D721Med (cell line): ENCODE measurements around the gene ZFHX3.

Source experiments
- DNase-seq: peaks from one replicate; pipeline ENCODE4 v3.0.0; 2011; ENCODE audit warnings: low spot score; ENCODE audit not compliant: insufficient read length
- FAIRE-seq: peaks from 2 replicates; lab custom pipeline; 2011; peaks lifted over from hg19 to GRCh38; lab: Jason Lieb, UNC
- TF ChIP-seq, protein P1 (sequence below): IDR thresholded peaks from 2 replicates; pipeline ENCODE4 v1.5.1; 2012; ENCODE audit warnings: mild to moderate bottlenecking, control low read depth; ENCODE audit not compliant: insufficient read depth; ENCODE audit errors: missing control alignments

The ZFHX3 gene

GRCh38 chr16:72927199-72928089 lies 120.5 kb downstream of the ZFHX3 start:
- FAIRE-seq = no peak
- TF ChIP-seq, protein P1, sequence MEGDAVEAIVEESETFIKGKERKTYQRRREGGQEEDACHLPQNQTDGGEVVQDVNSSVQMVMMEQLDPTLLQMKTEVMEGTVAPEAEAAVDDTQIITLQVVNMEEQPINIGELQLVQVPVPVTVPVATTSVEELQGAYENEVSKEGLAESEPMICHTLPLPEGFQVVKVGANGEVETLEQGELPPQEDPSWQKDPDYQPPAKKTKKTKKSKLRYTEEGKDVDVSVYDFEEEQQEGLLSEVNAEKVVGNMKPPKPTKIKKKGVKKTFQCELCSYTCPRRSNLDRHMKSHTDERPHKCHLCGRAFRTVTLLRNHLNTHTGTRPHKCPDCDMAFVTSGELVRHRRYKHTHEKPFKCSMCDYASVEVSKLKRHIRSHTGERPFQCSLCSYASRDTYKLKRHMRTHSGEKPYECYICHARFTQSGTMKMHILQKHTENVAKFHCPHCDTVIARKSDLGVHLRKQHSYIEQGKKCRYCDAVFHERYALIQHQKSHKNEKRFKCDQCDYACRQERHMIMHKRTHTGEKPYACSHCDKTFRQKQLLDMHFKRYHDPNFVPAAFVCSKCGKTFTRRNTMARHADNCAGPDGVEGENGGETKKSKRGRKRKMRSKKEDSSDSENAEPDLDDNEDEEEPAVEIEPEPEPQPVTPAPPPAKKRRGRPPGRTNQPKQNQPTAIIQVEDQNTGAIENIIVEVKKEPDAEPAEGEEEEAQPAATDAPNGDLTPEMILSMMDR = no peak
- DNase-seq = no peak

DNA sequence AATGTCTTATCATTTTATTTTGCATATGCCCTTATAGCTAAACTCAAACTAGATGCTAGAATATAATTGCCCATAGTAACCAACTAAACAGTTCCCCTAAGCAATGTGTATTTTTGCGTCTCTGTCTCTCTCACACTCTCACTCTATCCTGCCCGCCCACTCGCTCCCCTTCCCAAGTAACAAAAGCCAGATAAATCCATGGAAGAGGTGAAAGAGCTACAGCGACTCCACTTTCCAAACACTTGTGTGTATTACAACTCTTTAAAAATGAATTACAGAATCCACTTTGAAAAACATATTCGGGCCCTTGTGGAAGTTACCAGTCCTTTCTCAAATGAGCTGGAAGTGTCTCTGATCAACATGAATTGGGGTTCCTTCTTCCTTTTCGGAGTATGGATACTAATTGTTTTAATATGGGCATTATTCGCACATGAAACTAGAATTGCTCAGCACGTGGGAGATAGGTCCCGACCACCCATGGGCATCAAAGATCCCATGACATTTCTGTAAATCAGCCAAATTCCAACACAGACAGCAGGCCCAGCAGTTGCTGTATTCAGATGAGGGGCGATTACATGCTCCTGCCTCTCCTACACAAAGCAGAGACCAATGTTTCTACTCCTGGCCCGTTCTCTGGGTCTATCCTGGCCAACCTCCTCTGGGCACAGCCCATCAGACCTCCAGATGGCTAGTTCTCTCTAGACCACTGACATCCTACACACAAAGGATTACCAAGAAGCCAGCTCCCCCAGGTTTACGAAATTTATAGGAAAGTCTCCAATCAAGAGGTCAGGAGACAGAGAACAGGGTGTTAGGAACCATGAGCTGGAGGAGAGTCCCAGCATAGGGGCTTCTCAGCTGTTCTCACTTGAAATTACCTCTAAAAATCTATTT lies 121.5 kb downstream of the ZFHX3 start:
- DNase-seq (no peak), FAIRE-seq (no peak)
- TF ChIP-seq, protein P1 = no peak

- DNase-seq = no peak
- TF ChIP-seq, protein P1 = no peak
- FAIRE-seq = no peak
Measured at GRCh38 chr16:72925631-72925979, 122.3 kb downstream of the ZFHX3 start.

GRCh38 chr16:72924927-72925630 lies 122.8 kb downstream of the ZFHX3 start:
- TF ChIP-seq, protein P1 = no peak
- DNase-seq (no peak), FAIRE-seq (no peak)

DNA sequence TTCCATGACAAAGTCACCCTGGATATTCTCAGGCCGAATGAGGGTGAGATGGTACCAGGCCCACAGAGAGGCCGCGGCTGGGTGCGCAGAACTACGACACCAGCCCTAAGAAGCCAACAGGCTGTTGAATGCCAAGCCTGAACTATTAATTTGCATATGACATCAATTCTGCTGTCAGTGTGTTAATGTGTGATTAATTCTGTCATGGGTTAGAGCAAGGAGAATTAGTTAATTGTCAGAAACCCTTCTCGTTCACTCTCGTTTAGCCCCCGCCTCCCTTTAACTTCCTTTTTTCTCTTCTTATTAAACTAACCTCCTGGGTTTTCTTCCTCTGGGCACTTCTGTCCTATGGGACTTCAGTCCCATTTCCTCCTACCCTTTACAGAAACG lies 123.4 kb downstream of the ZFHX3 start:
- no peak for DNase-seq
- FAIRE-seq = no peak
- TF ChIP-seq, protein P1 = no peak

DNA sequence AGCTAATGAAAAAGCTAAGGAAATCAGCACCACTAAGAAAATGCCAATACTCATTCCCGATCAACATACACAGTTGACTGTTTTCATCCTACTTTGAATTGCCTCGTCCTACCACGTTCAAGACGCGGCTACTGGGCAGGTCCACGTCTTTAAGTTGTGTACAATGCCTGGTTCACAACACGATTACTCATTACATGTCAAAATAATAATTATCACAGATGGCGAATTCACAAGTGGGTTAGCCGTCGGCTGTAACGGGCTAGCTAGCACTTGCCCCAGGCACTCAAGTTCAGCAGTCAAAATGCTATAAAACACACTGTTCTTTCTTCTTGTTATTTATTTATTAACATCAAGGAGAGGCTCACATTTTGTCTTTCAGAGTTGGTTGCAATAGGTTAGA lies 124.2 kb downstream of the ZFHX3 start:
- TF ChIP-seq, protein P1 = no peak
- DNase-seq (no peak), FAIRE-seq (no peak)
